ENCODE results near the gene ZNF90.

ZNF90 gene

DNA sequence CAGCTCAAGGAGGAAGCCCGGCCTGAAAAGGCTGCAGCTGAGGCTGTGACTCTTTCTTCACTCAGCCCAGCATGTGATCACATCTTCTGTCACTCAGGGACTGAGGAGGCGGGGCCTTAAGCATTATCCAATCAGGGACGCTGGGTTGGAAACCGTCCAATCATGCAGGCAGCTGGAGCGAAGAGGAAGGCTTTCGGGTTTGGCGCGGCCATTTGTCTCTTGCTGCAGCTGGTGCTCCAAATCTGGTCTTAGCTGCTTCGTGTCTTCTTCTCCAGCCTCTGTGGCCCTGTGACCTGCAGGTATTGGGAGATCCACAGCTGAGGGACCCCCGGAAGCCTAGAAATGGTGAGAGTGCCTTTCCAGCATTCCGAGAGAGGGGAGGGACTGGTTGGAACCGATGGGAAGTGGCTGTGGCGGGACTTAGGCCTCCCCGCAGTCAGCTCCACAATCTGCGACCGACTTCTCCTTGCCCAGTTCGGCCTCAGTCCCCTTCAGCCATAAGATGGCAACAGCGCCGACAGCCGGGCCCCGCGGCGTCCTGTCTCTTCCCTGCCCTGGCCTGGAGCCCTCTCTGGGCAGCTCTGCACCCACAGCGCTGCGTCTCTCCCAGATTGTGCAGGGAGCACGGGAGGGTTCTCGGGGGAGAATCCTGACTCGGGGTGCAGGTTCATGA is at the start of gene ZNF90:
ZNF90 (plus strand) TSS at position 210 of the 673 bp plus-strand sequence; CDS start at position 343, 133 bp downstream.
- TF ChIP-seq EZH2phosphoT487 (IDR thresholded peaks at IDR 0.05; ENCODE audit: borderline replicate concordance), result no peak
- TF ChIP-seq, protein P1, sequence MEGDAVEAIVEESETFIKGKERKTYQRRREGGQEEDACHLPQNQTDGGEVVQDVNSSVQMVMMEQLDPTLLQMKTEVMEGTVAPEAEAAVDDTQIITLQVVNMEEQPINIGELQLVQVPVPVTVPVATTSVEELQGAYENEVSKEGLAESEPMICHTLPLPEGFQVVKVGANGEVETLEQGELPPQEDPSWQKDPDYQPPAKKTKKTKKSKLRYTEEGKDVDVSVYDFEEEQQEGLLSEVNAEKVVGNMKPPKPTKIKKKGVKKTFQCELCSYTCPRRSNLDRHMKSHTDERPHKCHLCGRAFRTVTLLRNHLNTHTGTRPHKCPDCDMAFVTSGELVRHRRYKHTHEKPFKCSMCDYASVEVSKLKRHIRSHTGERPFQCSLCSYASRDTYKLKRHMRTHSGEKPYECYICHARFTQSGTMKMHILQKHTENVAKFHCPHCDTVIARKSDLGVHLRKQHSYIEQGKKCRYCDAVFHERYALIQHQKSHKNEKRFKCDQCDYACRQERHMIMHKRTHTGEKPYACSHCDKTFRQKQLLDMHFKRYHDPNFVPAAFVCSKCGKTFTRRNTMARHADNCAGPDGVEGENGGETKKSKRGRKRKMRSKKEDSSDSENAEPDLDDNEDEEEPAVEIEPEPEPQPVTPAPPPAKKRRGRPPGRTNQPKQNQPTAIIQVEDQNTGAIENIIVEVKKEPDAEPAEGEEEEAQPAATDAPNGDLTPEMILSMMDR (conservative IDR thresholded peaks at IDR 0.05; ENCODE audit: low read length), result 0 out of 2 replicates have a peak, but pooled peaks have one; percentile 8
- H3K4me1 ChIP-seq (ENCODE audit: insufficient read depth, low read length, poor library complexity, severe bottlenecking), result peaks cover 11% of the 10 kb centered on the region
- peak within 1 kb of the TSS; percentile 78 for H3K9ac ChIP-seq (ENCODE audit: low read depth, low read length, poor library complexity, severe bottlenecking)
- H3K4me2 ChIP-seq (ENCODE audit: low read depth, low read length, poor library complexity, severe bottlenecking), result peak within 1 kb of the TSS; percentile 85
- no peaks in the 10 kb centered on the region for H3K36me3 ChIP-seq (ENCODE audit: insufficient read depth, low read length)
- no peaks in the 10 kb centered on the region for H3K27me3 ChIP-seq (ENCODE audit: insufficient read depth, low read length, poor library complexity, severe bottlenecking)
- H4K20me1 ChIP-seq (ENCODE audit: insufficient read depth, low read length, poor library complexity, severe bottlenecking), result peaks cover 15% of the 10 kb centered on the region
- H3K9me2 ChIP-seq (replicated peaks; ENCODE audit: low read depth, low read length), result no peaks in the 10 kb centered on the region
- peaks cover 51% of the 10 kb centered on the region for H3K79me2 ChIP-seq (ENCODE audit: insufficient read depth, low read length)
- peak within 1 kb of the TSS; percentile 79 for H3K4me3 ChIP-seq (ENCODE audit: low read length, poor library complexity, severe bottlenecking)
- H3F3A ChIP-seq (ENCODE audit: low read depth), result no peaks in the 10 kb centered on the region
- H2AFZ ChIP-seq (ENCODE audit: low read length), result peak within 1 kb of the TSS; percentile 65
- H3K9me3 ChIP-seq (ENCODE audit: insufficient read depth, low read depth, low read length), result no peaks in the 10 kb centered on the region

GRCh38 chr19:20028611-20029010 is 49.2 kb upstream of the ZNF90 start:
- H3K9me2 ChIP-seq (replicated peaks; ENCODE audit: low read depth, low read length), result no peaks in the 10 kb centered on the region
- H3K79me2 ChIP-seq (ENCODE audit: insufficient read depth, low read length), result peaks cover 26% of the 10 kb centered on the region; the same call in 1 of the 2 replicates
- H3K4me3 ChIP-seq (ENCODE audit: low read length, poor library complexity, severe bottlenecking), result no peak overlapping the region
- H3K9me3 ChIP-seq (ENCODE audit: insufficient read depth, low read depth, low read length), result no peaks in the 10 kb centered on the region
- no peak for TF ChIP-seq EZH2phosphoT487 (IDR thresholded peaks at IDR 0.05; ENCODE audit: borderline replicate concordance)
- TF ChIP-seq, protein P1 (conservative IDR thresholded peaks at IDR 0.05; ENCODE audit: low read length), result no peak
- H3K4me2 ChIP-seq (ENCODE audit: low read depth, low read length, poor library complexity, severe bottlenecking), result no peak overlapping the region
- peaks cover 14% of the 10 kb centered on the region; the same call in 1 of the 2 replicates for H3K36me3 ChIP-seq (ENCODE audit: insufficient read depth, low read length)
- H3K27me3 ChIP-seq (ENCODE audit: insufficient read depth, low read length, poor library complexity, severe bottlenecking), result no peaks in the 10 kb centered on the region
- H3K4me1 ChIP-seq (ENCODE audit: insufficient read depth, low read length, poor library complexity, severe bottlenecking), result peaks cover 3% of the 10 kb centered on the region
- H4K20me1 ChIP-seq (ENCODE audit: insufficient read depth, low read length, poor library complexity, severe bottlenecking), result no peaks in the 10 kb centered on the region
- H3F3A ChIP-seq (ENCODE audit: low read depth), result no peaks in the 10 kb centered on the region
- H3K9ac ChIP-seq (ENCODE audit: low read depth, low read length, poor library complexity, severe bottlenecking), result no peak overlapping the region
- H2AFZ ChIP-seq (ENCODE audit: low read length), result no peak overlapping the region

DNA sequence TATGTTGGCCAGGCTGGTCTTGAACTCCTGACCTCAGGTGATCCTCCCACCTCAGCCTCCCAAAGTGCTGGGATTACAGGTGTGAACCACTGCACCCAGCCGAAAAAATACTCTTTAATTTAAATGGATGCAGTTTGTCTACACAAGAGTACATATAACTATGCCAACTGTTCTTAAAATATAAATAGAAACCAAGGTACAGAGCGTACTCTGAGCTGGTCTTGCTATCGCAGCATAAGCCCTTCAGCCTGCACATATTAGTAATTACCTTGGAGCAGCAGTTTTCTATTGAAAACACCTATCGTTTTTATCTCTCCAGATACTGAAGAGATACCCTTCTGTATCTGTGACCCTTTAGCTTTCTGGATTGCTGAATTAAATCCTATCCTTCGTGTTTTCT is 41.9 kb upstream of the ZNF90 start:
- no peak overlapping the region for H2AFZ ChIP-seq (ENCODE audit: low read length)
- H3F3A ChIP-seq (ENCODE audit: low read depth), result no peaks in the 10 kb centered on the region
- H3K4me2 ChIP-seq (ENCODE audit: low read depth, low read length, poor library complexity, severe bottlenecking), result peak overlapping the region; percentile 23
- no peaks in the 10 kb centered on the region for H3K9me2 ChIP-seq (replicated peaks; ENCODE audit: low read depth, low read length)
- peak overlapping the region; percentile 20 for H3K4me3 ChIP-seq (ENCODE audit: low read length, poor library complexity, severe bottlenecking)
- H3K36me3 ChIP-seq (ENCODE audit: insufficient read depth, low read length), result peaks cover 2% of the 10 kb centered on the region; the same call in 1 of the 2 replicates
- TF ChIP-seq, protein P1 (conservative IDR thresholded peaks at IDR 0.05; ENCODE audit: low read length), result no peak
- no peak for TF ChIP-seq EZH2phosphoT487 (IDR thresholded peaks at IDR 0.05; ENCODE audit: borderline replicate concordance)
- H3K9ac ChIP-seq (ENCODE audit: low read depth, low read length, poor library complexity, severe bottlenecking), result no peak overlapping the region
- H3K9me3 ChIP-seq (ENCODE audit: insufficient read depth, low read depth, low read length), result no peaks in the 10 kb centered on the region
- peaks cover 14% of the 10 kb centered on the region for H4K20me1 ChIP-seq (ENCODE audit: insufficient read depth, low read length, poor library complexity, severe bottlenecking)
- H3K79me2 ChIP-seq (ENCODE audit: insufficient read depth, low read length), result peaks cover 75% of the 10 kb centered on the region
- peaks cover 24% of the 10 kb centered on the region for H3K4me1 ChIP-seq (ENCODE audit: insufficient read depth, low read length, poor library complexity, severe bottlenecking)
- H3K27me3 ChIP-seq (ENCODE audit: insufficient read depth, low read length, poor library complexity, severe bottlenecking), result no peaks in the 10 kb centered on the region
